Ascending aorta (tissue), 2 donors: ENCODE results near the gene ARID2. TPM values are rescaled to one million over a fixed set of nuclear protein-coding genes. Genes with fewer than 3 reads are reported as not detected.
A peak's percentile ranks its signal among the peaks of the same experiment; 100 is the strongest.

Experiments
- DNase-seq, 2 donors: peaks; one replicate each; pipeline ENCODE4 v3.0.0-alpha.2; 2019; ENCODE audit warnings: low spot score in 2 of 2
- H3K27ac ChIP-seq, 2 donors: fragments of 200-600 bp; sonication (generic); one replicate each; pipeline ENCODE4 v1.5.1; 2016 to 2017; ENCODE audit warnings: mild to moderate bottlenecking in 1 of 2
- H3K27me3 ChIP-seq: fragments of 200-600 bp; sonication (generic); one replicate; pipeline ENCODE4 v1.5.1; 2017
- H3K36me3 ChIP-seq, 2 donors: fragments of 200-600 bp; sonication (generic); one replicate each; pipeline ENCODE4 v1.5.1; 2016
- H3K4me1 ChIP-seq, 2 donors: fragments of 200-600 bp; sonication (generic); one replicate each; pipeline ENCODE4 v1.5.1; 2016 to 2017; ENCODE audit warnings: mild to moderate bottlenecking in 1 of 2
- H3K4me3 ChIP-seq, 2 donors: fragments of 200-600 bp; sonication (generic); one replicate each; pipeline ENCODE4 v1.5.1; 2016 to 2017; ENCODE audit warnings: mild to moderate bottlenecking in 1 of 2
- H3K9me3 ChIP-seq, 2 donors: fragments of 200-600 bp; sonication (generic); one replicate each; pipeline ENCODE4 v1.5.1; 2016
- CTCF ChIP-seq, 3 experiments: fragments of 200-600 bp in 2 of 3; fragments of 450-650 bp in 1 of 3; sonication (generic) in 2 of 3; IDR thresholded peaks; one replicate each; pipeline ENCODE4 v1.5.1; 2016 to 2019; ENCODE audit warnings: antibody characterized with exemption in 3 of 3, mild to moderate bottlenecking in 1 of 3, moderate library complexity in 1 of 3
- intact Hi-C: fragments of 100-400 bp; cut with DNase I; formaldehyde crosslinking; loops from one replicate; pipeline ENCODE4 v1.15.1; 2023
- total RNA-seq: library from RNA; depleted of rRNA; stranded (reverse); fragments of >200 nt; gene quantifications from one replicate; pipeline ENCODE4 v1.1.0, GENCODE V29; 2016

Gene ARID2
- total RNA-seq, 1 donor from 2014 or later, result 18.4 TPM

GRCh38 chr12:45732936-45733335 is 3.4 kb downstream of the ARID2 start:
- no peaks in the 10 kb centered on the region for H3K27me3 ChIP-seq
- H3K27ac ChIP-seq, result peak overlapping the region; percentile 90 to 99
- peaks cover 0 to 6% of the 10 kb centered on the region in 2 donors for H3K36me3 ChIP-seq
- intact Hi-C loops, result no loop called here
- no peak for TF ChIP-seq CTCF (IDR thresholded peaks at IDR 0.05)
- H3K4me3 ChIP-seq, result peak overlapping the region; percentile 37 to 95
- peaks cover 0 to 9% of the 10 kb centered on the region in 2 donors for H3K9me3 ChIP-seq
- H3K4me1 ChIP-seq, result peaks cover 0 to 33% of the 10 kb centered on the region in 2 donors
- DNase-seq, result no peak

GRCh38 chr12:45737638-45738037 is 8.1 kb downstream of the ARID2 start:
- no peak overlapping the region for H3K4me3 ChIP-seq
- peaks cover 0 to 6% of the 10 kb centered on the region in 2 donors for H3K36me3 ChIP-seq
- no peak overlapping the region for H3K27ac ChIP-seq
- no peaks in the 10 kb centered on the region for H3K27me3 ChIP-seq
- peaks cover 0 to 21% of the 10 kb centered on the region in 2 donors for H3K4me1 ChIP-seq
- intact Hi-C loops, result no loop called here
- no peak for TF ChIP-seq CTCF (IDR thresholded peaks at IDR 0.05)
- peaks cover 0 to 12% of the 10 kb centered on the region in 2 donors for H3K9me3 ChIP-seq
- DNase-seq, result no peak

DNA sequence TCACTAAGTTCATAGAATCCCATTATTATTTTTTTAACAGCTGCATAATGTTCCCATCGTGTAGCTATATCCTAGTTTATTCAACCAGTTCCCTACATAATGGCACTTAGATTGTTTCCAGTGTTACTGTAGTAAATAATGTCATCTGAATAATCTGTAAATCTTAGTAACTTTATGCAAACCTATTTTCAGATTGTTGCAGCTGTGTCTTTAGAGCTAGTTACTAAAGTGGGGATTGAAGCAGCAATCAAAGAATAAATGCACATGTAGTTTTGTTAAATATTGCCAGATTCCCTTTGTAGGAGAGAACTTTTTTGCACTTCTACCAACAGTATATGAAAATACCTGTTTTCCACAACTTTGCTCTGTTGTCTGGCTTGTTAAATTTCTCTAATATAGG is 13.1 kb downstream of the ARID2 start:
- intact Hi-C loops, result no loop called here

GRCh38 chr12:45743247-45743646 is 13.7 kb downstream of the ARID2 start:
- TF ChIP-seq CTCF (IDR thresholded peaks at IDR 0.05), result no peak
- no peak for DNase-seq
- Histone ChIP-seq H3K36me3 (no peaks in the 10 kb centered on the region), H3K27me3 (no peaks in the 10 kb centered on the region), H3K27ac (no peak overlapping the region), H3K4me3 (no peak overlapping the region), H3K4me1 (peaks cover 0 to 5% of the 10 kb centered on the region in 2 donors), H3K9me3 (peaks cover 0 to 5% of the 10 kb centered on the region in 2 donors)
- intact Hi-C loops, result no loop called here

More for the DNA sequence above, 13.1 kb downstream of the ARID2 start:
- Histone ChIP-seq H3K9me3 (peaks cover 0 to 8% of the 10 kb centered on the region in 2 donors), H3K36me3 (no peaks in the 10 kb centered on the region), H3K27ac (no peak overlapping the region), H3K4me1 (peaks cover 0 to 5% of the 10 kb centered on the region in 2 donors), H3K27me3 (no peaks in the 10 kb centered on the region), H3K4me3 (no peak overlapping the region)
- no peak for TF ChIP-seq CTCF (IDR thresholded peaks at IDR 0.05)
- no peak for DNase-seq

- no peaks in the 10 kb centered on the region for H3K27me3 ChIP-seq
- peaks cover 0 to 5% of the 10 kb centered on the region in 2 donors for H3K4me1 ChIP-seq
- intact Hi-C loops, result no loop called here
- no peak overlapping the region for H3K4me3 ChIP-seq
- peaks cover 0 to 5% of the 10 kb centered on the region in 2 donors for H3K9me3 ChIP-seq
- TF ChIP-seq CTCF (IDR thresholded peaks at IDR 0.05), result peak in 2 of 3 experiments; percentile 34 to 57
- H3K27ac ChIP-seq, result no peak overlapping the region
- H3K36me3 ChIP-seq, result no peaks in the 10 kb centered on the region
- DNase-seq, result no peak
Observed at GRCh38 chr12:45745861-45746277, 16.4 kb downstream of the ARID2 start.

GRCh38 chr12:45756666-45757065 is 27.2 kb downstream of the ARID2 start:
- DNase-seq, result no peak
- no peaks in the 10 kb centered on the region for H3K4me1 ChIP-seq
- no peak for TF ChIP-seq CTCF (IDR thresholded peaks at IDR 0.05)
- intact Hi-C loops, result no loop called here
- H3K36me3 ChIP-seq, result no peaks in the 10 kb centered on the region
- no peaks in the 10 kb centered on the region for H3K9me3 ChIP-seq
- no peak overlapping the region for H3K4me3 ChIP-seq
- H3K27me3 ChIP-seq, result no peaks in the 10 kb centered on the region
- H3K27ac ChIP-seq, result peak overlapping the region in 1 of 2 donors; percentile 23
